Measurements from ENCODE around the gene SLC16A3. TPM values are rescaled to one million over a fixed set of nuclear protein-coding genes. Genes with fewer than 3 reads are reported as not detected.

Gene SLC16A3
- total RNA-seq, 4 donors from 2014 or later = 11.2 to 38.5 (median 22.1) TPM

GRCh38 chr17:82280537-82280936 is 51.7 kb downstream of the SLC16A3 start:
- no peak for TF ChIP-seq POLR2AphosphoS5 (IDR thresholded peaks at IDR 0.05)
- no peak for TF ChIP-seq POLR2A (IDR thresholded peaks at IDR 0.05)
- H3K27me3 ChIP-seq = no peaks in the 10 kb centered on the region
- no peaks in the 10 kb centered on the region for H3K9me3 ChIP-seq
- H3K27ac ChIP-seq = no peak overlapping the region
- no peak for ATAC-seq
- no peak overlapping the region for H3K4me3 ChIP-seq
- H3K4me1 ChIP-seq = peaks cover 0 to 15% (median 0%) of the 10 kb centered on the region in 3 donors
- peaks cover 0 to 23% of the 10 kb centered on the region in 2 donors for H3K36me3 ChIP-seq
- 81 to 97% methylated on average over 6 of the region's 8 CpGs for WGBS, 2 donors (ENCODE audit: low coverage in 1 of 2)

GRCh38 chr17:82281076-82281475 is 52.2 kb downstream of the SLC16A3 start:
- H3K4me1 ChIP-seq = peaks cover 0 to 12% (median 0%) of the 10 kb centered on the region in 3 donors
- no peak overlapping the region for H3K4me3 ChIP-seq
- no peak overlapping the region for H3K27ac ChIP-seq
- ATAC-seq = no peak
- peaks cover 0 to 20% of the 10 kb centered on the region in 2 donors for H3K36me3 ChIP-seq
- 93% methylated on average over 3 of the region's 7 CpGs; no CpG with 5 or more reads in 1 of the 2 donors for WGBS, 2 donors (ENCODE audit: low coverage in 1 of 2)
- H3K27me3 ChIP-seq = no peaks in the 10 kb centered on the region
- no peak for TF ChIP-seq EP300 (IDR thresholded peaks at IDR 0.05)
- no peak for TF ChIP-seq CTCF (IDR thresholded peaks at IDR 0.05)
- H3K9me3 ChIP-seq = no peaks in the 10 kb centered on the region

GRCh38 chr17:82281502-82282238 is 52.8 kb downstream of the SLC16A3 start:
- no peaks in the 10 kb centered on the region for H3K27me3 ChIP-seq
- no peak for TF ChIP-seq POLR2AphosphoS5 (IDR thresholded peaks at IDR 0.05)
- TF ChIP-seq EP300 (IDR thresholded peaks at IDR 0.05) = no peak
- TF ChIP-seq POLR2A (IDR thresholded peaks at IDR 0.05) = no peak
- TF ChIP-seq CTCF (IDR thresholded peaks at IDR 0.05) = no peak
- WGBS, 2 donors (ENCODE audit: low coverage in 1 of 2) = 40 to 75% methylated on average over 2 to 9 of the region's 22 CpGs
- no peaks in the 10 kb centered on the region for H3K9me3 ChIP-seq
- no peak overlapping the region for H3K27ac ChIP-seq
- no peak for ATAC-seq
- peaks cover 0 to 19% of the 10 kb centered on the region in 2 donors for H3K36me3 ChIP-seq
- H3K4me1 ChIP-seq = peaks cover 0 to 12% (median 0%) of the 10 kb centered on the region in 3 donors
- no peak overlapping the region for H3K4me3 ChIP-seq

- Histone ChIP-seq H3K27me3 (no peaks in the 10 kb centered on the region), H3K27ac (no peak overlapping the region), H3K9me3 (no peaks in the 10 kb centered on the region), H3K4me3 (no peak overlapping the region), H3K36me3 (peaks cover 0 to 14% of the 10 kb centered on the region in 2 donors), H3K4me1 (peaks cover 0 to 14% (median 1%) of the 10 kb centered on the region in 3 donors)
- 40% methylated on average over 4 of the region's 25 CpGs; no CpG with 5 or more reads in 1 of the 2 donors for WGBS, 2 donors (ENCODE audit: low coverage in 1 of 2)
- no peak for ATAC-seq
- TF ChIP-seq POLR2A (IDR thresholded peaks at IDR 0.05) (no peak), EP300 (IDR thresholded peaks at IDR 0.05) (no peak), CTCF (IDR thresholded peaks at IDR 0.05) (no peak), POLR2AphosphoS5 (IDR thresholded peaks at IDR 0.05) (no peak)
Measured at GRCh38 chr17:82282239-82283207, 53.7 kb downstream of the SLC16A3 start.

DNA sequence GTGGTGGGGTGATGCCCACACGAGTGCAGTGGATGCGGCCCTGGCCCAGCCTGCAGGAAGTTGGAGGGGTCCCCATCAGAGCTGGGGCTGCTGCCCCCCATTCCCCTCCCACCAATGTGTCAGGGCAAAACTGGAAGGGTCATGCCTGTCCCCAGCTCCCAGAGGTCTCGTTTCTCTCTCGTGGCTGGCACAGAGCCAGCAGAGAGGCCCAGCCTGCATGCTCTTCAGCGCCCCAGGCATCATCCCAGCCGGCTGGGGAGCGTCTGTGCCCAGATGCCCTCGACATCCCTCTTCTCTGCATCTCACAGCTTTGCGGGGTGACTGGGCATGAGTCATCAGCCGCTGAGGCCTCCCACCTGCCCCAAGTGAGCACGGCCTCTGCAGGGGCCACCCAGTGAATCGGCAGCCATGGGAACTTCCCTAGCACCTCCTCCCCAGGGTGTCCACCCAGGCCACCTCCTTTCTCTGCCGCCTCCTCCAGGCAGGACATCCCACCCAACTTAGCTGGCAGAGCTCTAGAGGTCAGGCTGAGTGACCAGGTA is 54.4 kb downstream of the SLC16A3 start:
- peaks cover 0 to 7% of the 10 kb centered on the region in 2 donors for H3K36me3 ChIP-seq
- H3K4me1 ChIP-seq = peaks cover 0 to 22% (median 7%) of the 10 kb centered on the region in 3 donors
- H3K4me3 ChIP-seq = no peak overlapping the region
- no peak for ATAC-seq
- no peaks in the 10 kb centered on the region for H3K9me3 ChIP-seq
- H3K27me3 ChIP-seq = no peaks in the 10 kb centered on the region
- 0 to 45% methylated on average over 2 to 4 of the region's 13 CpGs for WGBS, 2 donors (ENCODE audit: low coverage in 1 of 2)
- TF ChIP-seq POLR2AphosphoS5 (IDR thresholded peaks at IDR 0.05) (no peak), EP300 (IDR thresholded peaks at IDR 0.05) (no peak), CTCF (IDR thresholded peaks at IDR 0.05) (no peak), POLR2A (IDR thresholded peaks at IDR 0.05) (no peak)
- no peak overlapping the region for H3K27ac ChIP-seq

All from gastroesophageal sphincter (tissue), 4 donors.